Activated naive CD4-positive, alpha-beta T cell treated with anti-CD3 and anti-CD28 coated beads, Interleukin-2, amount 10 ng/mL, durations not matched to agents 5 hours and 36 hours (primary cell): Measurements from ENCODE around the gene HPS3. TPM values are rescaled to one million over a fixed set of nuclear protein-coding genes. Genes with fewer than 3 reads are reported as not detected.

Source experiments
- total RNA-seq, 2 experiments: library from RNA; stranded (reverse); gene quantifications; one replicate each; pipeline ENCODE4 v1.2.3, GENCODE V29; 2021

HPS3 gene
- 10 to 100 TPM; 21.4 to 22.5 TPM for total RNA-seq

GRCh38 chr3:149129326-149130205, at the start of gene HPS3:
HPS3 (plus strand) TSS chr3:149129638; CDS start chr3:149129724, 86 bp downstream.

DNA sequence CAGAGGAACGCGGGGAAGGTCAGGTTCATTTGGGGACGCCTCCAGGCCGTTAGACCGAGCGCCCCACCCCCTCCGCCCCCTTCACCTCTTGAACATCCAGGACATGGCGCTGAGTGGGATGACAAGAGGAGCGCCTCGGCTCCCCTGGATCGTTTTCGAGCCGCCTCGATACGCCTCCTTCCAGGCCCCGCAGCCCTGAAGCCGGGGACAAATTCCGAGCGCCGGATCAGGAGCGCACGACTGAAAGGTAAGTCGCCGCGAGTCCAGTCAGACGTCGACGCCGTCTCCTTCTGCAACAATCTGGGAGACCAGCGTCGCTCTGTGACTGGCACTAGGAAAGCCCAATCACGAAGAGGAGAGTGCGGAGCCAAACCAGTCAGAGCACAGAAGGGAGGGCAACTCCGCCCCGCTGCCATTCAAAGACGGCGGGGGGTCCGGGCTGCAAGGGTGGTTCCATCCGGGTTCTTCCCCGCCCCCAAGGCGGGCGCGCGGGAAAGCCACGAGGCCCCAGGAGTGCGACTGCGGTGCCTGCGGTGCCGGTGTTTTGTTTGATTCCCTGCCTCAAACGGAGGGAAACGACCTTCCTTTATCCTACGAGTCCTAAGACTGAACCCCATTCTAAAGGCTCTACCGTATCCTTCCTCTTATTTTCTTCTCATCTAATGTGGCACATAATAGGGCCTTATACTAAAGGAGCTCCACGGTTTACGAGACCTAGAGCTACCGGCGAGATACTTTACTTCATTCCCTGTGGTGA, 43.0 kb upstream of the HPS3 start, which contains the start of gene HLTF:
Gene HLTF (minus strand): TSS at position 302 of the 757 bp plus-strand sequence. CDS start 197 bp downstream, at position 105.

DNA sequence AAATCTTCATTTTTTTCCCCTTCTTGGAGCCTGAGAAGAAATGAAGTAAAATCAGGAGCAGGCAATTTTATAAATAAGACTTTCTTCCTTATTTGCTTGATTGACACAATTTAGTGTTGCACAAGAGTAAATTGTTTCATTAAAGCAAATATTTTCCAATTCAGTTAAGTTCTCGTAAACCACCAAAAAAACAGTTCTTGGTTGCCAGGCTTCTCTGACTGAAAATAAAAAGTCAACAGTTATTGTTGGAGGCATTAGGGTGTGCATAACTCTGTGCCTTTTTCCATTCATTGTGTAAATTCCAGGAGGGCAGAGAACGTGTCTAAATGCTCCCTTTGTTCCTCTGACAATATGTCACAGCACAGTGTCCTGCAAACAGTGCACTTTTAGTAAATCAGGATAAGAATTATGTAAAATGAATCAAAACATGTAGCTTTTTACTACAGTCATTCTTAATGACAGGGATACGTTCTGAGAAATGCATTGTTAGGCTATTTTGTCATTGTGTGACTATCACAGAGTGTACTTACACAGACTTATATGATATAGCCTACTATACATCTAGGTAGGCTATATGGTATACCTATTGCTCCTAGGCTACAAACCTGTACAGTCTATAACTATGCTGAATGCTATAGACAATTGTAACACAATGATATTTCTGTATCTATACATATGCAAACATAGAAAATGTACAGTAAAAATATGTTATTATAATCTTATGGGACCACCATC, 92.5 kb downstream of the HPS3 start, which contains the start of gene CP:
Gene CP (minus strand): TSS at position 47 of the 735 bp plus-strand sequence. CDS start 37 bp downstream, at position 10.

Other genes with a start within 250 kb of the HPS3 start
- gene GYG1, start 138.1 kb upstream of the HPS3 start, total RNA-seq = 10 to 100 TPM; 23.4 to 25.2 TPM
- gene HLTF, start 43.1 kb upstream of the HPS3 start, total RNA-seq = 10 to 100 TPM; 17.9 to 18.5 TPM
- not detected for gene CP, start 92.2 kb downstream of the HPS3 start, total RNA-seq
- not detected for gene TM4SF18, start 204.0 kb downstream of the HPS3 start, total RNA-seq
- gene TM4SF1, start 248.0 kb downstream of the HPS3 start, total RNA-seq = not detected